ENCODE data around the gene PLEKHA6. TPM values are rescaled to one million over a fixed set of nuclear protein-coding genes. Genes with fewer than 3 reads are reported as not detected.
A peak's percentile ranks its signal among the peaks of the same experiment; 100 is the strongest.

PLEKHA6 gene
- total and polyA plus RNA-seq, 2 of the 4 experiments (the other 2 are of a cell fraction), result 8.2 to 19.9 TPM

GRCh38 chr1:204314171-204314892 is 45.4 kb downstream of the PLEKHA6 start:
- Histone ChIP-seq H3K27me3 (ENCODE audit: control insufficient read depth, insufficient read depth, low read length) (no peaks in the 10 kb centered on the region), H3K9ac (ENCODE audit: low read depth, low read length) (no peak overlapping the region), H3K4me3 (ENCODE audit: insufficient read depth, low read depth, low read length) (no peak overlapping the region), H4K5ac (ENCODE audit: low read depth, low read length) (no peak overlapping the region), H3K4me1 (ENCODE audit: control insufficient read depth, insufficient read depth, low read length) (peaks cover 5% of the 10 kb centered on the region), H4K8ac (ENCODE audit: low read depth in 2 of 2, low read length in 2 of 2) (no peak overlapping the region; a peak in 1 of 4 replicates), H3K4me2 (ENCODE audit: low read depth, low read length) (no peak overlapping the region), H2BK120ac (ENCODE audit: low read depth, low read length) (peak overlapping the region; percentile 19), H3K56ac (ENCODE audit: extremely low read depth, insufficient read depth, low read length) (no peak overlapping the region), H4K91ac (ENCODE audit: insufficient read depth, low read depth, low read length) (peak overlapping the region; percentile 65), H2AFZ (replicated peaks; ENCODE audit: low read length, poor library complexity) (no peak overlapping the region), H3K79me1 (ENCODE audit: low read depth in 1 of 2, low read length in 2 of 2) (no peaks in the 10 kb centered on the region), H3K9me1 (ENCODE audit: insufficient read depth, low read length) (peaks cover 10% of the 10 kb centered on the region), H3K9me3 (ENCODE audit: control insufficient read depth, insufficient read depth, low read length) (no peaks in the 10 kb centered on the region), H4K20me1 (ENCODE audit: insufficient read depth, low read length) (no peaks in the 10 kb centered on the region), H2BK20ac (ENCODE audit: low read depth, low read length) (peak overlapping the region; percentile 28; the same call in 1 of the 2 replicates), H3K36me3 (ENCODE audit: control insufficient read depth, insufficient read depth, low read length) (no peaks in the 10 kb centered on the region), H3K27ac (ENCODE audit: insufficient read depth, low read length) (no peak overlapping the region), H3K18ac (ENCODE audit: low read depth, low read length) (no peak overlapping the region), H2AK5ac (ENCODE audit: low read depth, low read length) (peak overlapping the region; percentile 43), H2AK9ac (replicated peaks; ENCODE audit: low read depth, low read length, poor library complexity) (peak overlapping the region; percentile 19), H3K23ac (ENCODE audit: low read depth, low read length) (no peak overlapping the region), H2BK15ac (ENCODE audit: low read depth, low read length) (peak overlapping the region; percentile 40; the same call in 2 of the 3 replicates), H3K14ac (replicated peaks; ENCODE audit: low read depth, low read length) (no peak overlapping the region), H3K4ac (ENCODE audit: low read depth, low read length) (no peak overlapping the region), H2BK5ac (ENCODE audit: low read depth, low read length, poor library complexity, severe bottlenecking) (no peak overlapping the region)
- in situ Hi-C loops (cut with MboI; ENCODE audit: low sequenced_read_pairs), result no loop called here
- ATAC-seq (ENCODE audit: low read depth), result no peak
- WGBS, 2 experiments (ENCODE audit: extremely low coverage in 2 of 2, insufficient read length in 1 of 2), result no CpG with 5 or more reads among the region's 7 CpGs
- BruUV-seq (replicated peaks), result no TSS peak
- intact Hi-C loops (cut with micrococcal nuclease), result no loop called here
- ChIA-PET POLR2A (ENCODE audit: unreplicated experiment) (no interaction called here), CTCF (interaction anchor here (0.8 kb wide), 1 partner anchor 116 kb away, joined by 3 read pairs; no protein-coding TSS in a partner anchor)
- TF ChIP-seq CTCF (conservative IDR thresholded peaks at IDR 0.05; ENCODE audit: low read depth, low read length), result no peak
- no peak for TF ChIP-seq ELK1 (IDR thresholded peaks at IDR 0.05; ENCODE audit: borderline replicate concordance, low read depth, low read length)
- no peak for TF ChIP-seq CHD1 (IDR thresholded peaks at IDR 0.05; ENCODE audit: low read depth, low read length)
- TF ChIP-seq MAZ (IDR thresholded peaks at IDR 0.05; ENCODE audit: borderline replicate concordance, low read depth, low read length), result no peak
- no peak for TF ChIP-seq SMC3 (IDR thresholded peaks at IDR 0.05; ENCODE audit: low read depth, low read length)
- dilution Hi-C loops (cut with HindIII; ENCODE audit: low sequenced_read_pairs, unreplicated experiment), result no loop called here
- no peak for DNase-seq

Data from IMR-90 (cell line).